ENCODE results near the gene DST.
"Not testable (repeated sequence)": the region's sequence is repeated elsewhere in the genome, so short reads cannot be mapped to it uniquely, and the experiment has no call there.

DST gene

DNA sequence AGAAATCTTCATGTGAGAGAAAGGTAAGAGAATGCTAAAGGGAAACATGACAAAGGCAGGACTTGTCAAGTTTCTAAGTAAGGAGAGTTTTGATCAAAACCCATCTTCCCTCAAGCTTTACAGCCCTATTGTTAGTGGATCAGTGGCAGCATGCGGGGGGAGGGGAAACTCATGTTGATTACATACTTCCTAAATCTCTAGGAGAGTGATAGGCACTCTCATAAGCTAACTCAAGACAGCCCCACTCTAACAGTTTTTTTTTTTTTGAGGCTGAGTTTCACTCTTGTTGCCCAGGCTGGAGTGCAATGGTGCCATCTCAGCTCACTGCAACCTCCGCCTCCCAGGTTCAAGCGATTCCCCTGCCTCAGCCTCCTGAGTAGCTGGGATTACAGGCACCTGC is 18.6 kb upstream of the DST start:
- DNase-seq = not testable (repeated sequence)

GRCh38 chr6:56660381-56660730 is 17.7 kb upstream of the DST start:
- no peak for DNase-seq

GRCh38 chr6:56659721-56660380 is 17.2 kb upstream of the DST start:
- no peak for DNase-seq

DNA sequence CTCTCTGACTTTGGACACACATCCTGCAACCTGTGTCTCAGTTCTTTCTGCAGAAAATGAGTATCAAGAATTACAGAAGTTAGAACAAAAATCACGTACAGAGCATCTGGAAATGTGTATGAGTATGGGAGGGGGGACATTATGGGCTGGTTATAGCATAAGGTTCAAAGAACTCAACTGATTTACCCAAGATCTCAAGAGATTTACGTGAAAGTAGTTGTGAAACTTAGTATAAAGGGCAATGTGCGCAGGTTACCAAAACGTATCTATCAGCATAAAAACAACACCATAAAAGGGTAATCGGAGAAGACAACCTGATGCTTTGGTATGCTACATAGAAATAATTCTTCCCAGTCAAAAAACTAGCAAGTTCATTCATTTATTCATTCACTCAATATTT is 15.6 kb upstream of the DST start:
- no peak for DNase-seq

- DNase-seq = no peak
Observed at GRCh38 chr6:56657354-56657753, 14.7 kb upstream of the DST start.

- no peak for DNase-seq
Observed at GRCh38 chr6:56656466-56656865, 13.8 kb upstream of the DST start.

DNA sequence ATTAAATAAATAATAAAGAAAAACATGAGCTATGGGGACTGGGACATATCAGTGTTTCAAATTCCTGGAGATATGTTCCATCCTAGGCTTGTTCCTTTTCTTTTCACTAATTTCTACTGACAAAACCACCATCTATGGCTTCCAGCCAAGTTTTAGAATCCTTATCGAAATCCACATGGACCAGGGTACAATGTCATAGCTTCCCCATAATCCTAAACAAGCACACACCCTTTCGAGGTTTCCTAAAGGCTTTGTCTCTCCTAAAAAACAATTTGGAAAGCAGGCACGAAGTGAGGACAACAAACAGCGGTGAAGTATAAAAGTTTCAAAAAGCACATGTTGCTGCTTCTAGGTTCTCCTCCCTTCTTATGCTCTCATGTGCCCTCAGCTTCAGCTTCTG is 13.3 kb upstream of the DST start:
- DNase-seq = no peak

DNA sequence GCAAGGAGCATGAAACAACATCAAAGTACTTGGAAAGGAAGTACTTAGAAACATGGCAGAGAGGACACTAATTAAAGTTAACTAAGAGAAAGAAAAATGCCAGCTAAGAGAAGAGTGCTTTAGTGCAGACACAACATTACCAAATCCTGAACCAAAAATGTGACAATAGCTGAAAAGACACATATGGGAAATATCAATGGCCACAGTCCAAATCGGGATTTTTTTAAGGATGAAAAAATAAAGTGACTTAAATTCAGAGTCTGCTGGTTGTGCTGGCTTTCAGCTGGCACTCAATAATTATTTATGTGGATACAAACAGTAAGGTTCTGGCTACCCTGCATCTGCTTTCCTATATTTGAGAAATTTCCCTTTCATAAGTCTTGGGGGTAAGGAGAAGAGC is 12.6 kb upstream of the DST start:
- no peak for DNase-seq

DNA sequence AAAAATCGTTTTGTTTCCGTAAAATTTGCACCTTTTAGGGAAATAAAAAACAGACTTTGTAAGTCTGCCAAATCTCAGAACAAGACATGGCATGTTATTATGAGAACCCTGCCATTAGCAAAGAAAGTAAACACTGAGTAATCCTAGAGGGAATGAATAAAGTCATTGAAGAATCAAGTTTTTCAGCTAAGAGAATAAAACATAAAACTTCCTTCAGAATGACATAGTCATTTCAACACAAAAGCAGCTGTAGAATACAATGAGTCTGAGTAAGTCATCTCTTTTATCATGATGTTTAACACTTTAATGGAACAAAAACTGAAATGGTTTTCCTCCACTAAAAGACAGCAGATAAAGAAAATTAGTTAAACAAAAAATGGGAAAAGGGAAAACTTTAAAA is 10.3 kb upstream of the DST start:
- DNase-seq = no peak

DNA sequence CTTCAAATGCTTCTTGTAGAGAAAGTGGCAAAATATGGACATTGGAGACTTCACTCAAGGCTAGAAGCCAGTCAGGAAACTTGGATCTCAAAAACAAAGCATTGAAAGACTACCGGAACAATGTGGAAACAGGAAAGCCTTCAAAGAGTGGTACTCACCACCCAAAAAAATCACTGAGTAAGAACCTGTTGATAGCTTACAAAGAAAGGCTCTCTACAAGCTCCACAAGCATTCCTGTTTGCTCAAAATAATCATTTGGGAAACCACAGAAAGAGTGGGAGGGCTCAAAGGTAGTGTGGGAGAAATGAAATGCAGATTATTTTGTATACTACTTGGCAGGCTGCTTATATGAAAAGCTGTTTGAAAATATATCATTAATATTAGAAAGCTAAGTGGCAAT is 9.5 kb upstream of the DST start:
- no peak for DNase-seq

- no peak for DNase-seq
Observed at GRCh38 chr6:56650191-56650590, 7.5 kb upstream of the DST start.

DNA sequence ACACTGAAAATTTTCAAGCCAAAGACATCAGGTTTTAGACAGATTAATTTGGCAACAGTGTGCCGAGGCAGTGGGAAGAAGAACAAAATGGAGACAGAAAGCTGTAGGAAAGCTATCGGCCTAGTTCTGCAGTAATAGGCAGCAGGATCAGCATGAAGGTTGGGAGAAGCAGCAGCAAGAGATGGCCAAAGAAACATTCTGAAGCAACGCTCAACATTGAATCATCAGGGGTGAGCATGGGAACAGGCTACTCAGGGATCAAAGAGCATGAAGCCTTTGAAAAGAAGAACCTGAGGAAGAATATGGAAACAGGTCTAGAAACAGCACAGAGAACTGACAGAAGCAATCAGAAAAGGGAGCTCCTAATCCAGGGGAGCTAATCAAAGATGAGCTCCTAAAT is 7.1 kb upstream of the DST start:
- no peak for DNase-seq

DNA sequence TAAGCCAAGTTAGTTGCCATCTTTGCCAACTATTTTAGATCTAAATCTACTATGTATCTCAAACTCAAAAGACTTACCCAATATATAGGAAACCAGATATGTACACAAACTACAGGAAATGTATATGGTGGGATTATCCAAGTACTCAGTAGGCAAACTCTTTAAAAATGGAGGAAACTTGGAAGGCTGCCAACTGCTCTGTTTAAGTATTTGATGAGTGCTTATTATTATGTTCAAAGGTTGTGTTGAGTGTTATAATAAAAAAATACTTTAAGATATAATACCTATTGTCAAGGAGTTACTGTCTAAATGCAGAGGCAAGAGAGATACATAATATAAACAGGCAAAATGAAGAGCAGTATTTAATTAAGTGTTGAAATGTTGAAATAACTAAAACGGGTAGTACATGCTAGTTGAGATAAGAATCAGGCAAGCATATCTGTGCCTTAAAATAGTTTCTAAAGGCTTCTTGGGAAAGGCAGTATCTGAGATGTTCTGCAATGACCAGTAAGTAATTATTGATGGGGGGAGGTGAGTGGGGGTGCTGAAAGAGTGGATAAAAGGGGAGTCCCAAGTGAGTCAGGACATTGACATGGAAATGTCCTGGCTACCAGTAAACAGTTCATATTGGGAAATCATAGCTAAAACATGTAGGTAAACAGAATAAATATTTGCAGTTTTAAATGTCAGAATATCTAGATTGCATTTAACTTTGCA is 6.5 kb upstream of the DST start:
- DNase-seq = no peak

- DNase-seq = no peak
Observed at GRCh38 chr6:56647172-56647762, 4.6 kb upstream of the DST start.

DNA sequence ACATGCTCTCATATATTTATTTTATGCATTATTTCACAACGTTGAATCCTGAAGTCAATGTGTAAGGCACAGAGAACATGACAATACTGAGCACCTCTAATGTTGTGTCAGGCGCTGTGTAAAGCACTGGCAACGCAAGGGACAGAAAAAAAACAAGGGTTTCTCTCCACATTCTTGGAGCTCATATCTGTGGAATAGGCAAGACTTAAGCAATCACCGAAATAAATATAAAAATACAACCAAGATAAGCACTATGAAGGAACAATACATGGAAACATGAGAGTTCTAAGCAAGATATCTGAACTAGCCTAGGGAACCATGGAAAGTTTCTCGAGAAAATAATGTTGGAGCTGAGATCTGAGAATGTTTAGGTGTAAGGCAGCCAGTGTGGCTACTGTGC is 1.7 kb upstream of the DST start:
- no peak for DNase-seq

DNA sequence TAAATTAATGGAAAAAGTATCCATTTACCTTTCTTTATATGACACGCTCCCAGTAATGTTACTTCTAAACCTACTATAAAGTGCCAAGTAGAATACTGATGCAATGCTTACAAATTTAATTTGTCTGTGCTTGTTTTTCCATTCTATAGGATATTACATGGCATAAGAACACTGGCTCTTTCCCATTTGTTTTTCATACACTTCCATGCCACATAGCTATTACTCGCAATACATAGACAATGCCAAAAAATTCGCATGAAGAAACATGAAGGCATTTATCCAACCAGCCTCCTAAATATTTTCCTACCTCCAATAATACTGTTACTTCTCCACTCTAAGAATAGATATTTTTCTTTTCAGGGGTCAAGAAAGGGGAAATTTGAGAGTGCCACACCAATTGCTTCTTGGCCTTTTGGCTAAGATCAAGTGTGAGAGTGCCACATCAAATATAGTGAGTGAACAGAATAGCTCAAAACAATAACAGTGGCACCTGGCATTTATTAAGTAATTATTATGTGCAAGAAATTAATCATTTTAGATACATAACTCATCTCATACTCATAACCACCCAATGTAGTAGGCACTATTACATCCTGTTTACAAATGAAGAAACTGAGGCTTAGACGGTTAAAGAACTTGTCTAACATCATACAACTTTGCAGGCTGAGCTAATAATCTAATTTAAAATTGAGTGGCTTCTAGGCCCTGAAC is 845 bp upstream of the DST start:
- no peak for DNase-seq

DNA sequence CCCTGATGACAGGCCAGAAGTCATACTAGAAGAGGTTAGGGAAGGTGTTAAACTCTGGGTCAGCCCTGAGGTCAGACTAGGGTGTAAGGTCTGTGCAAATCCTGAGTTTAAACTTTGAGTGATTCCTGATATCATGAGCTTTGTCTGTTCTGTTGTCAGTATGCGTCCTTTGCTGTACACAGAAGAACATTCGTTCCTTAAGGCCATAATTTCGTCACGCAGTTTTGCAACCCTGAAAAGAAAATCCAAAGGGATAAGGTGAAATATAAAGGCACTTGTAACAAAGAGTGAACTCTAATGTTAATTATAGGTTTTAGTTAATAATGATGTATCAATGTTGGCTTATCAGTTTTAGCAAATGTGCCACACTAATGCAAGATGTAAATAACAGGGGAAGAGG is 2.3 kb downstream of the DST start:
- DNase-seq = no peak

DNA sequence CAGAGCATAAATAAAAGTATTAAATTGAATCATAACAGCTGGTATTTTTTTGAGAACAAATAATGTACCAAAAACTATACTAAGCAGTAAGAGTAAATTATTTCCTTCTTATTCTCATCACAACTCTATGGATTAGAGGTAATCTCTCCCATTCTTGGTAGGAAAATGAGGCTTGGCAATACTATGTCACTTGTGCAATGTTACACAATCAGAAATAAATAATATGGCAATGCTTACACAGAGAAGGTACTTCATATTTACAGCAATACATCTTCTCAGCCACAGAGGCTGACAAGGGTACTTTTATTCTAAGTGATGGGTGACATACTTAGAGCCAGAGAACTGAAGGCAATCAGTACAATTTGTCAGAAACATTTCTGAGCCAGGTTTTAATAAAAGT is 3.9 kb downstream of the DST start:
- DNase-seq = no peak

GRCh38 chr6:56637640-56638039 is 5.0 kb downstream of the DST start:
- no peak for DNase-seq

DNA sequence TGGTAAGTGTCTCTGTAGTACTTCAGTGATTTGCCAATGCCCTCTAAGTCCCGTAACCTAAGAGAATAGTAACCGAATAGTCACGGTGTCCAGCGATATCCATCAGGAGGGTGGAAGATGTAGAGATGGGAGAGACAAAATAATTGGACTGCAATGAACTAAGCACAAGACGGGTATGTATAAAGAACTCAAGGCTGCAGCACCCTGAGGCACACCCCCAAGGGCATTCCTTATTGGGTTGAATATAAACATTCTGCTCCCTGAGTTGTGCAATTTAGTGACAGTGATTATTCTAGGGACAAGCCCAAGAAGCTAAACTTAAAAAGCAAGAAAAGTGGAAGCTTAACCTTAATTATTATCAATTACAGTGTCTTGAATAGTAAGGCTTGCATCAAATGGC is 14.6 kb downstream of the DST start:
- no peak for DNase-seq

GRCh38 chr6:56625356-56625755 is 17.3 kb downstream of the DST start:
- DNase-seq = no peak

DNA sequence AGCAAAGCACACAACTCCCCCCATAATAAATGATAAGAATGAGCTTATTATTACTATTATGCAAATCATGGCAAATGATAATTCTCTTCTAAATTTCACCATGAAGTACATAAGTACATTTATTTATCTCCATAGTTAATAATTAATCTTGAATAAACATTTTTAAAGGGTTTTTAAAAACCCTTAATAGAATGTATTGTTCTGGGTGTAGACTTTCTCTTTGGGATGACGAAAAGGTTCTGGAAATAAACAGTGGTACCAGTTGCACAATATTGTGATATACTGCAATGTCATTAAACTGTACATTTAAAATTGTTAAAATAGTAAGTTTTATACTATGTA is 18.0 kb downstream of the DST start:
- no peak for DNase-seq

- DNase-seq = no peak
Observed at GRCh38 chr6:56624046-56624727, 18.5 kb downstream of the DST start.
